ENCODE results near the gene ADAT3. TPM values are rescaled to one million over a fixed set of nuclear protein-coding genes. Genes with fewer than 3 reads are reported as not detected.

The ADAT3 gene
- total RNA-seq, 2 experiments from 2014 or later: 13.3 to 15.5 TPM

Other genes with a start within 250 kb of the ADAT3 start
- gene ONECUT3, start 151.9 kb upstream of the ADAT3 start, total RNA-seq: not detected
- gene ATP8B3, start 93.1 kb upstream of the ADAT3 start, total RNA-seq: 10 to 100 TPM; 22.5 to 23.3 TPM
- 10 to 100 TPM; 46.5 to 47.5 TPM for gene REXO1, start 56.9 kb upstream of the ADAT3 start, total RNA-seq
- gene KLF16, start 41.8 kb upstream of the ADAT3 start, total RNA-seq: 10 to 100 TPM; 24.6 to 25.7 TPM
- 100 to 1,000 TPM; 255 to 259 TPM for gene ABHD17A, start 19.9 kb upstream of the ADAT3 start, total RNA-seq
- gene SCAMP4, start within 50 bp of the ADAT3 start, total RNA-seq: 10 to 100 TPM; 36.5 to 39.7 TPM
- 100 to 1,000 TPM; 130 to 132 TPM for gene CSNK1G2, start 35.8 kb downstream of the ADAT3 start, total RNA-seq
- 10 to 100 TPM; 55.4 to 57.1 TPM for gene BTBD2, start 110.3 kb downstream of the ADAT3 start, total RNA-seq
- 100 to 1,000 TPM; 239 to 253 TPM for gene MKNK2, start 145.8 kb downstream of the ADAT3 start, total RNA-seq
- gene MOB3A, start 190.9 kb downstream of the ADAT3 start, total RNA-seq: 100 to 1,000 TPM; 242 to 251 TPM
- gene IZUMO4, start 191.5 kb downstream of the ADAT3 start, total RNA-seq: 10 to 100 TPM; 10.3 to 10.5 TPM
- gene AP3D1, start 246.2 kb downstream of the ADAT3 start, total RNA-seq: 100 to 1,000 TPM; 104 to 105 TPM